Measurements from ENCODE around the gene SECISBP2L. TPM values are rescaled to one million over a fixed set of nuclear protein-coding genes. Genes with fewer than 3 reads are reported as not detected.

SECISBP2L gene
- total and polyA plus RNA-seq, 4 donors: 16.2 to 678 (median 51.7) TPM

DNA sequence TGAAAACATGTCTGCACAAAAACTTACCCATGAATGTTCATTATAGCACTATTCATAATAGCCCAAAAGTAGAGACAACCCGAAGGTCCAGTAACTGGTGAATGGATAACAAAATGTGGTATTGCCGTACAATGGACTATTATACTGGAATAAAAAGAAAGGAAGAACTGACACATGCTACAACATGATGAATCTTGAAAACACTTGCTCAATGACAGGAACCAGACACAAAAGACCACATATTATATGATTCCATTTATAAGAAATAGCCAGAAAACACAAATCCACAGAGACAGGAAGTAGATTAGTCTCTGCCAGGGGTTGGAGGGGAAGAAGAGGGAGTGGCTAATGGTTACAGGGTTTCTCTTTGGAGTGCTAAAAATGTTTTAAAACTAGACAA is 100.9 kb downstream of the SECISBP2L start:
- 56 to 95% methylated on average over 2 of the region's 2 CpGs for WGBS, 2 donors
- no peaks in the 10 kb centered on the region for H3K36me3 ChIP-seq (ENCODE audit: control insufficient read depth in 4 of 4, insufficient read depth in 4 of 4, low read length in 4 of 4)
- no peak for ATAC-seq (ENCODE audit: insufficient read depth, low FRiP score)
- no peak for DNase-seq
- no peak overlapping the region for H3K4me3 ChIP-seq
- H3K9ac ChIP-seq (ENCODE audit: insufficient read depth in 1 of 2, low read length in 2 of 2): no peak overlapping the region
- H3K4me1 ChIP-seq (ENCODE audit: control insufficient read depth in 5 of 5, insufficient read depth in 5 of 5, low read length in 5 of 5): peaks cover 0 to 7% (median 1%) of the 10 kb centered on the region in 5 donors
- no peaks in the 10 kb centered on the region for H3K27me3 ChIP-seq (ENCODE audit: control insufficient read depth in 3 of 3, insufficient read depth in 3 of 3, low read length in 2 of 3)
- no peak overlapping the region for H3K27ac ChIP-seq (ENCODE audit: low read depth in 1 of 2, low read length in 1 of 2)
- H3K9me3 ChIP-seq (ENCODE audit: control insufficient read depth in 4 of 4, insufficient read depth in 3 of 4, low read length in 3 of 4): no peaks in the 10 kb centered on the region
- TF ChIP-seq, protein P1, sequence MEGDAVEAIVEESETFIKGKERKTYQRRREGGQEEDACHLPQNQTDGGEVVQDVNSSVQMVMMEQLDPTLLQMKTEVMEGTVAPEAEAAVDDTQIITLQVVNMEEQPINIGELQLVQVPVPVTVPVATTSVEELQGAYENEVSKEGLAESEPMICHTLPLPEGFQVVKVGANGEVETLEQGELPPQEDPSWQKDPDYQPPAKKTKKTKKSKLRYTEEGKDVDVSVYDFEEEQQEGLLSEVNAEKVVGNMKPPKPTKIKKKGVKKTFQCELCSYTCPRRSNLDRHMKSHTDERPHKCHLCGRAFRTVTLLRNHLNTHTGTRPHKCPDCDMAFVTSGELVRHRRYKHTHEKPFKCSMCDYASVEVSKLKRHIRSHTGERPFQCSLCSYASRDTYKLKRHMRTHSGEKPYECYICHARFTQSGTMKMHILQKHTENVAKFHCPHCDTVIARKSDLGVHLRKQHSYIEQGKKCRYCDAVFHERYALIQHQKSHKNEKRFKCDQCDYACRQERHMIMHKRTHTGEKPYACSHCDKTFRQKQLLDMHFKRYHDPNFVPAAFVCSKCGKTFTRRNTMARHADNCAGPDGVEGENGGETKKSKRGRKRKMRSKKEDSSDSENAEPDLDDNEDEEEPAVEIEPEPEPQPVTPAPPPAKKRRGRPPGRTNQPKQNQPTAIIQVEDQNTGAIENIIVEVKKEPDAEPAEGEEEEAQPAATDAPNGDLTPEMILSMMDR (IDR thresholded peaks at IDR 0.05; ENCODE audit: control extremely low read depth, extremely low read depth): no peak

- TF ChIP-seq, protein P1 (IDR thresholded peaks at IDR 0.05; ENCODE audit: control extremely low read depth, extremely low read depth): no peak
Measured at GRCh38 chr15:48941904-48942303, 104.3 kb downstream of the SECISBP2L start.

GRCh38 chr15:48940508-48940907 is 105.7 kb downstream of the SECISBP2L start:
- no peaks in the 10 kb centered on the region for H3K27me3 ChIP-seq (ENCODE audit: control insufficient read depth in 3 of 3, insufficient read depth in 3 of 3, low read length in 2 of 3)
- ATAC-seq (ENCODE audit: insufficient read depth, low FRiP score): no peak
- H3K9ac ChIP-seq (ENCODE audit: insufficient read depth in 1 of 2, low read length in 2 of 2): no peak overlapping the region
- no peak overlapping the region for H3K4me3 ChIP-seq
- H3K36me3 ChIP-seq (ENCODE audit: control insufficient read depth in 4 of 4, insufficient read depth in 4 of 4, low read length in 4 of 4): no peaks in the 10 kb centered on the region
- TF ChIP-seq, protein P1 (IDR thresholded peaks at IDR 0.05; ENCODE audit: control extremely low read depth, extremely low read depth): no peak
- no peak for DNase-seq
- no peak overlapping the region for H3K27ac ChIP-seq (ENCODE audit: low read depth in 1 of 2, low read length in 1 of 2)
- H3K9me3 ChIP-seq (ENCODE audit: control insufficient read depth in 4 of 4, insufficient read depth in 3 of 4, low read length in 3 of 4): no peaks in the 10 kb centered on the region
- 85 to 92% methylated on average over 6 of the region's 6 CpGs for WGBS, 2 donors
- peaks cover 0 to 6% (median 0%) of the 10 kb centered on the region in 5 donors for H3K4me1 ChIP-seq (ENCODE audit: control insufficient read depth in 5 of 5, insufficient read depth in 5 of 5, low read length in 5 of 5)

More at GRCh38 chr15:48941904-48942303, 104.3 kb downstream of the SECISBP2L start:
- Histone ChIP-seq H3K9ac (ENCODE audit: insufficient read depth in 1 of 2, low read length in 2 of 2) (no peak overlapping the region), H3K27ac (ENCODE audit: low read depth in 1 of 2, low read length in 1 of 2) (no peak overlapping the region), H3K4me1 (ENCODE audit: control insufficient read depth in 5 of 5, insufficient read depth in 5 of 5, low read length in 5 of 5) (peaks cover 0 to 11% (median 2%) of the 10 kb centered on the region in 5 donors), H3K4me3 (no peak overlapping the region), H3K9me3 (ENCODE audit: control insufficient read depth in 4 of 4, insufficient read depth in 3 of 4, low read length in 3 of 4) (no peaks in the 10 kb centered on the region), H3K27me3 (ENCODE audit: control insufficient read depth in 3 of 3, insufficient read depth in 3 of 3, low read length in 2 of 3) (no peaks in the 10 kb centered on the region), H3K36me3 (ENCODE audit: control insufficient read depth in 4 of 4, insufficient read depth in 4 of 4, low read length in 4 of 4) (no peaks in the 10 kb centered on the region)
- ATAC-seq (ENCODE audit: insufficient read depth, low FRiP score) (no peak), DNase-seq (no peak)
- 84 to 88% methylated on average over 5 of the region's 5 CpGs for WGBS, 2 donors

DNA sequence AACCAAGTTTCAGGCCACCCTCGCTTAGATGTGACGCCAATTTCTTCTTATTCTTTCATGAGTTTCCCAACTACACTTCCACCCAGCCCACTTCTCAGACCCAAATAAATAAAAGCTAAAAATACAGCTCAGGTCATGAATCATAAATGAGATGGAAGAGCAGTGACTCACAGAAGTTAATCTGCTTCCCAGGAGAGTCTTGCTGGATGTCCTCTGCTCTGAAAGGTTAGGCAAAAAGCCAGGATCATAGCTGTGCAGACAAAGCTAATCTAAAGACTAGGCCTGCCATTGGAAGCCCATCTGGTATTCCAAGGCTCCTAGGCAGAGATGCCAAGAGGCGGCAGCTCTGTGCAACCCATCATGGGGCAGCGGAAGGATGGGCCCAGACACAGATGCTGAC is 106.6 kb downstream of the SECISBP2L start:
- no peak for DNase-seq
- ATAC-seq (ENCODE audit: insufficient read depth, low FRiP score): no peak
- H3K9ac ChIP-seq (ENCODE audit: insufficient read depth in 1 of 2, low read length in 2 of 2): no peak overlapping the region
- TF ChIP-seq, protein P1 (IDR thresholded peaks at IDR 0.05; ENCODE audit: control extremely low read depth, extremely low read depth): no peak
- H3K36me3 ChIP-seq (ENCODE audit: control insufficient read depth in 4 of 4, insufficient read depth in 4 of 4, low read length in 4 of 4): no peaks in the 10 kb centered on the region
- H3K9me3 ChIP-seq (ENCODE audit: control insufficient read depth in 4 of 4, insufficient read depth in 3 of 4, low read length in 3 of 4): no peaks in the 10 kb centered on the region
- 91 to 92% methylated on average over 4 of the region's 4 CpGs for WGBS, 2 donors
- H3K4me1 ChIP-seq (ENCODE audit: control insufficient read depth in 5 of 5, insufficient read depth in 5 of 5, low read length in 5 of 5): peaks cover 0 to 4% (median 0%) of the 10 kb centered on the region in 5 donors
- no peak overlapping the region for H3K4me3 ChIP-seq
- no peaks in the 10 kb centered on the region for H3K27me3 ChIP-seq (ENCODE audit: control insufficient read depth in 3 of 3, insufficient read depth in 3 of 3, low read length in 2 of 3)
- no peak overlapping the region for H3K27ac ChIP-seq (ENCODE audit: low read depth in 1 of 2, low read length in 1 of 2)

All from lung (tissue), 12 donors.